Progenitor cell of endocrine pancreas (in vitro differentiated cells): ENCODE results near the gene TANK. TPM values are rescaled to one million over a fixed set of nuclear protein-coding genes. Genes with fewer than 3 reads are reported as not detected.
"Not testable (repeated sequence)": the region's sequence is repeated elsewhere in the genome, so short reads cannot be mapped to it uniquely, and the experiment has no call there.

ENCODE experiments used
- DNase-seq: peaks from one replicate; pipeline ENCODE4 v3.0.0; 2021; ENCODE audit warnings: low spot score; ENCODE audit not compliant: unreplicated experiment
- H3K27ac Mint-ChIP-seq: 2 replicates; pipeline ENCODE4 v1.8.0; 2021; ENCODE audit warnings: mild to moderate bottlenecking, moderate library complexity, mixed read lengths
- H3K27me3 Mint-ChIP-seq: 2 replicates; pipeline ENCODE4 v1.8.0; 2021; ENCODE audit warnings: mixed read lengths
- H3K36me3 Mint-ChIP-seq: 2 replicates; pipeline ENCODE4 v1.8.0; 2022; ENCODE audit warnings: mixed read lengths; ENCODE audit not compliant: insufficient read depth
- H3K4me1 Mint-ChIP-seq: 2 replicates; pipeline ENCODE4 v1.8.0; 2021; ENCODE audit warnings: low read depth, mixed read lengths
- H3K4me3 Mint-ChIP-seq: 2 replicates; pipeline ENCODE4 v1.8.0; 2021; ENCODE audit warnings: low read depth, mild to moderate bottlenecking, moderate library complexity, mixed read lengths
- H3K9me3 Mint-ChIP-seq: 2 replicates; pipeline ENCODE4 v1.8.0; 2021; ENCODE audit warnings: low read depth, mixed read lengths
- CTCF ChIP-seq: fragments of 200-600 bp; sonication (generic); IDR thresholded peaks from one replicate; pipeline ENCODE4 v1.5.0; 2021; ENCODE audit warnings: antibody characterized with exemption, mild to moderate bottlenecking; ENCODE audit not compliant: unreplicated experiment
- total RNA-seq: library from RNA; stranded (reverse); gene quantifications from 2 replicates; pipeline ENCODE4 v1.2.1, GENCODE V29; 2021

Gene TANK
- total RNA-seq, 1 donor from 2014 or later, result 33.5 TPM

- Mint-ChIP-seq H3K4me1 (no peaks in the 10 kb centered on the region), H3K36me3 (peaks cover 25% of the 10 kb centered on the region), H3K27me3 (no peaks in the 10 kb centered on the region), H3K4me3 (no peak overlapping the region), H3K27ac (no peak overlapping the region), H3K9me3 (peaks cover 8% of the 10 kb centered on the region)
- TF ChIP-seq CTCF, result no peak
- no peak for DNase-seq
Observed at GRCh38 chr2:161177969-161178368, 17.7 kb downstream of the TANK start.

- peaks cover 8% of the 10 kb centered on the region for H3K9me3 Mint-ChIP-seq
- no peak overlapping the region for H3K27ac Mint-ChIP-seq
- H3K4me3 Mint-ChIP-seq, result no peak overlapping the region
- TF ChIP-seq CTCF, result no peak
- H3K27me3 Mint-ChIP-seq, result no peaks in the 10 kb centered on the region
- no peak for DNase-seq
- H3K36me3 Mint-ChIP-seq, result peaks cover 26% of the 10 kb centered on the region
- H3K4me1 Mint-ChIP-seq, result no peaks in the 10 kb centered on the region
Observed at GRCh38 chr2:161178756-161179155, 18.5 kb downstream of the TANK start.

GRCh38 chr2:161190050-161190449, 29.8 kb downstream of the TANK start:
- DNase-seq, result no peak
- Mint-ChIP-seq H3K27me3 (no peaks in the 10 kb centered on the region), H3K4me1 (no peaks in the 10 kb centered on the region), H3K4me3 (no peak overlapping the region), H3K27ac (no peak overlapping the region), H3K36me3 (peaks cover 16% of the 10 kb centered on the region), H3K9me3 (no peaks in the 10 kb centered on the region)
- TF ChIP-seq CTCF, result no peak

GRCh38 chr2:161195602-161196001, 35.4 kb downstream of the TANK start:
- not testable (repeated sequence) for H3K27me3 Mint-ChIP-seq, H3K4me1 Mint-ChIP-seq, H3K27ac Mint-ChIP-seq, H3K4me3 Mint-ChIP-seq, H3K9me3 Mint-ChIP-seq, DNase-seq
- H3K36me3 Mint-ChIP-seq, result peaks cover 16% of the 10 kb centered on the region

GRCh38 chr2:161199912-161200701, 39.9 kb downstream of the TANK start:
- Mint-ChIP-seq H3K4me1 (peaks cover 3% of the 10 kb centered on the region), H3K27me3 (no peaks in the 10 kb centered on the region), H3K4me3 (no peak overlapping the region), H3K36me3 (peaks cover 12% of the 10 kb centered on the region), H3K27ac (no peak overlapping the region), H3K9me3 (no peaks in the 10 kb centered on the region)
- no peak for DNase-seq
- no peak for TF ChIP-seq CTCF

- peaks cover 6% of the 10 kb centered on the region for H3K36me3 Mint-ChIP-seq
- peaks cover 3% of the 10 kb centered on the region for H3K4me1 Mint-ChIP-seq
- no peak for TF ChIP-seq CTCF
- DNase-seq, result no peak
- no peak overlapping the region for H3K27ac Mint-ChIP-seq
- no peaks in the 10 kb centered on the region for H3K27me3 Mint-ChIP-seq
- H3K9me3 Mint-ChIP-seq, result no peaks in the 10 kb centered on the region
- no peak overlapping the region for H3K4me3 Mint-ChIP-seq
Observed at GRCh38 chr2:161204846-161205245, 44.6 kb downstream of the TANK start.
